HG03571 (cell line): Measurements from ENCODE around the gene GDF2.

Source experiments
- ATAC-seq: cut with Tn5 transposase; IDR thresholded peaks from one replicate; pipeline ENCODE4 v1.9.1; 2021; ENCODE audit not compliant: unreplicated experiment

GDF2 gene

DNA sequence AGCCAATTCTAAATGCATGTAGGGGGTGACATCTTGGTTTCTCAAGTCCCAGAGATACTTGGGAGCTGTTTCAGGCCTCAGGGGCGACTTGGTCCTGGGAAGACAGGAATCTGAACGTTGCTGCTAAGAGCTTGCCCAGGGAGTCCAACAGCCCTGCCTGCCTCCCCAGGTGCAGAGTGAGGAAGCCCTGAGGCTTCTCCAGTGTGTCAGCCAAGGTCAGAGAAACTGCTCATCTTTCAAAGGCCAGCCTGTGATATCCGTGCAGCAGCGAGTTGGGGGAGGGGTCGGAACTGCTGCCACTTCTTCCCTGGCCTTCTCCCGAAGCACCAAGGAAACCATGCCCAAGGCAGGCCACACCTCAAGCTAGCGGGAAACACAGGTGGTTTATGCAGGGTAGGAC is 9.7 kb downstream of the GDF2 start:
- no peak for ATAC-seq

DNA sequence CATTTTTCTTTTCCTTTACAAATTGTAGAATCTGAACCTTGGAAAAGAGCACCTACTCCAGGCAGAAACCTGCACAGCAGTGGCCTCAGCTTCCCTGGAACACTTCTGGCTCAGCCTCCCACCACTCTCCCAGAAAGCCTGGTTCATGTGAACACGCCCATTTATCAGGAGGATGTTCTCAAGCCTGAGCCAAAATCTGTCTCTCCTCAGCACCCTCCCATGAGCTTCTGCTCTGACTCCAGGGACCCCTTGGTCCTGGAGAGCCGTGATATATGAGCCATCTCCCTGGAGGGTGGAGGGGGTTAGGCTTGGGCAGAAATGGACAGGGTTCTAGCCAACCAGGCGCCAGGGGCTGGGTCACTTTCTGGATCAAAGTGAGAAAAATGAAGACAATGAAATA is 10.1 kb downstream of the GDF2 start:
- ATAC-seq: no peak

DNA sequence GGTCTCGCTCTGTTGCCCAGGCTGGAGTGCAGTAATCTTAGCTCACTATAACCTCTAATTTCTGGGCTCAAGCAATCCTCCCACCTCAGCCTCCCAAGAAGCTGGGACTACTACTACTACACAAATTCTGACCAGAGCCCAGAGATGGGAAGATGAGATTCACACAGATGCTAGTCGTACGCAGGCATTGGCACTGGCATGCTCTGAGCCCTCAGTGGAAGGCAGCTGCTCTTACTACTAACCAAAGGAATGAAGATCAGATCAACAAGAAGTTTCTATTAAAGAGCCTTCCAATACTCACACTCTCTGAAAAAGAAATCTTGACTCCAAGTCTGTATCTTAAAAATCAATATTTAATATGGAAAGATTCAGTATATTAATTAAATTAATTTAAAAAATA is 10.7 kb downstream of the GDF2 start:
- ATAC-seq: no peak

DNA sequence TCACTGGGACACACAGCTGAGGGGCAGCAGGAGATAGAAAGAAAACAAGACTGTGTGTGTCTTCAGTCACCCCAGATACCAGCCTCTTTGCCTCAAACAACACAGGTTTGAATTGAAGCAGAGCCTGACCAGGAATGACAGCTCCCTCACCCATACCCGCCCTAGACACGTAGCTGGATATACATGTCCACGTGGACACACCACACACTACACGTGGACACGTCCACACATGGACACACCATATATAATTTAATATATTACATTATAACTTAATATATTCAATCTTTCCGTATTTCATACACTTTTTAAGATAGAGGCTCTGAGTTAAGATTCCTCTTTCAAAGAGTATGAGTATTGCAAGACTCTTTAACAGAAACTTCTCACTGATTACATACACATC is 11.3 kb downstream of the GDF2 start:
- ATAC-seq: no peak

DNA sequence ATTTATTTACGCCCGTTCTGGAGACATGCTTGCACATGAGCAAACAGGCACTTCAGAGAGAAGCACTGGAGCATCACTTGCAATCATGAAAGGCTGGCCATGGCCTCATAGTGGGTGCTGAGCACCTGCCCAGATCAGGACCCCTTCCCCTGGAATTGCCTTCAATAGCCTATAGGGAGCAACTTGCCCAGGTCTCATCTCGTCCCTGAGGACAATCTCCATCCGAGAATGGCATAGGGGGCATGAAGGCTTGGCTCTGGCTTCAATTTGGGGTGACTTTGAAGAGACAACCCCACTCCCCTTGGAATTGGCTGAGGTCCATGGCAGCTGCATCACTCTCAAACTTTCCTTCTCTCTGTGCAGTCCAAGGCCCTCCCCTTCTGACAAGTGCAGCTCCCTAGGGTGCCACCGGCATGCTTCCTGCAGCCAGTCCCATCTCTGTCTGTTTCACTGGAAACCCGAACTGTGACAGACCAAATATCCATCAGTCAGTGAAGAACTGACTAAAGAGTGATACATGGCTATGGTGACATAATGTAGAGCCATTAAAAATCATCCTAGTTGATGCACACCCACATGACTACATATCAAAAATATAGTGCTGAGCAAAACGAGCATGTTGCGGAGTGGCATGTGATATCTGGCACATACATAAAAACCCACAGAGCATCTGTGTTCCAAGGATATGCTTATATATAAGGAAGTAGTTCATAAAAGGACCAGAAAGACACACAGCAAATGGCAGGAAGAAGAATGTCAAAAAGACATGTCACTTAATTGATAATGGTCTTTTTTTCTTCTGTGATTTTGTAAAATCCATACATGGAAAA is 12.4 kb downstream of the GDF2 start:
- no peak for ATAC-seq

DNA sequence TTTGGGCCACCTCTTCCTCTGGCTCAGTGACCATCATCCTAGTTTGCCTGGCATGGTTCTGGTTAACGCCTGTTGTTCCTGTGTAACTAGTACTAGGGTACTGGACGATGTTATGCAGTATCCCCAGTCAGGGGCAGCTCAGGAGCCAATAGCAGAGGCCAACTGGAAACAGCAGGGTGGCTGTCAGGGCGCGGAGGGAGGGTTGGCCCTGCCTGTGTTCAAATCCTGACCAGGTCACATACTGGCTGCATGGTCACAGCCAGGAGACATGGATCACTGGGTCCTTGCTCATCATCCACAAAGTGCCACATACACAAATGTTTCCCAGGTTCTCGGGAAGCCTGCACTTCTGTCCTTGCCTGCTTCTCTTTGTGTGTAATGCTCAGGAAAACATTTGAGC is 13.7 kb downstream of the GDF2 start:
- ATAC-seq: no peak

DNA sequence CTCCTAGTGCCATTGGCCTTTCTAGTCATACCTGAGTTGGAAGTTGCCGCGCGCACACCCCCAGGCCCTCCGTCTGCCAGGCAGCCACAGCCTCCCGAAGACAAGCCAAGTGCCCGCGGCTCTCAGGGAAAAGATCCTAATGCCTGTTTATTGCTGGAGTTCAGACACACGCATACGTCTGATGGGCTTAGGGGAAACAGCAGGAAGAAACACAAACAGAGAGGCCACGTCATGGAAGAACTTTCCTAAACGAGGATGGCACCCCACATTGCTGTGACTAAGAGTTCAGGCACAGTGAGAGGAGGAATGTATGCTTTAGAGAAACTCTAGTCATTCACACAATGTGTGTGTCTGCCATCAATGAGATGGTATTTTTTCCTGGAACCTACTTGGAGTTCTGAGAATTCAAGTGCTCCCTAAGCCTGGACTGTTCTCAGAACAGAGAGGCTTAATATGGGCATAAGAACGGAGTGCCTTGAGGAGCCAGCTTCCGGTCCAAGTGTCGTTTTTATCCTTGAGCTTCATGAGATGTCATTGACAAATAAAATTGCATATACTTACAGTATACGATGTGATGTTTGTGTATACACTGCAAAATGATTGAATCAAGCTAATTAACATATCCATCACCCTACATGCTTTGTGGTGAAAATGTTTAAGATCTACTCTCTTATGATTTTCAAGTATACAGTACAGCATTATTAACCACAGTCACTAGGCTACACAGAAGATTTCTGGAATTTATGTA is 14.3 kb downstream of the GDF2 start:
- ATAC-seq: no peak

DNA sequence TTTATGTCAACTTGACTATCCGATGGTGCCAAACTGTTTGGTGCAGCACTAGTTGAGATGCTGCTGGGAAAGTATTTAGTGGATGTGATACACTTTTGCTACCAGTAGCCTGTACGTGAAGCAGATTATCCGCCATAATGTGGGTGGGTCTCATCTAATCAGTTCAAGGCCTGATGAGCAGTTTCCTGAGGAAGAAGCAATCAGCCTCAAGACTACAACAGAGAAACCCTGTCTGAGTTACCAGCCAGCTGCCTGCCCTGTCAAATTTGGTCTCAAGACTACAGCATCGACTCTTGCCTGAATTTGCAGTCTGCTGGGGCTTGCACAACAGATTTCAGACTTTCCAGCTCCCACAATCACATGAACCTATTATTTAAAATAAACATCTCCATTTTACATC is 15.1 kb downstream of the GDF2 start:
- no peak for ATAC-seq

DNA sequence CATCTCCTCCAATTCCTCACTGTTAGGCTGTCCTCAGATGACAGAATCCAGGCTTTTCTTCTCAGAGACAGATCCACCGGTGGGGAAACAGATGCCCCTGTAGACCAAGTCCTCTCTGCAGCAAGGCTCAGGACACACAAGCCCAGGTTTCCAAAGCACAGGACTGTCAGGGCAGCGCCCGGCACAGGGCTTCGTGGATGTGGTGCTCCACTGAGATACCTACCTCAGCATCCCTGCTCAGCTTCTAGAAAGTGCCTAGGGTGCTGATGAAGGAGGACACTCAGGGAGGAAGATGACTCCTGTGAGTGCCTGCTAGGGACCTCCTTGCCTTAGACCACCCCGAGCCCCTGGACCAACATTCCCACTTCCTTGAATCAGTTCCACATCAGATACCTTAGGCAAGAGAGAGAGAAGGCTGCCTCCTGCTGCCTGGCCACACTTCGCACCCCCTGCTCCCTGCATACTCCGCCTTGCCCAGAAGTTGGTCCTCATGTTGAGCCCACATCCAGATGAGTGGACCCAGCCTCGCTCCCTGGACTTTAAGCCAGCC is 17.0 kb downstream of the GDF2 start:
- no peak for ATAC-seq

DNA sequence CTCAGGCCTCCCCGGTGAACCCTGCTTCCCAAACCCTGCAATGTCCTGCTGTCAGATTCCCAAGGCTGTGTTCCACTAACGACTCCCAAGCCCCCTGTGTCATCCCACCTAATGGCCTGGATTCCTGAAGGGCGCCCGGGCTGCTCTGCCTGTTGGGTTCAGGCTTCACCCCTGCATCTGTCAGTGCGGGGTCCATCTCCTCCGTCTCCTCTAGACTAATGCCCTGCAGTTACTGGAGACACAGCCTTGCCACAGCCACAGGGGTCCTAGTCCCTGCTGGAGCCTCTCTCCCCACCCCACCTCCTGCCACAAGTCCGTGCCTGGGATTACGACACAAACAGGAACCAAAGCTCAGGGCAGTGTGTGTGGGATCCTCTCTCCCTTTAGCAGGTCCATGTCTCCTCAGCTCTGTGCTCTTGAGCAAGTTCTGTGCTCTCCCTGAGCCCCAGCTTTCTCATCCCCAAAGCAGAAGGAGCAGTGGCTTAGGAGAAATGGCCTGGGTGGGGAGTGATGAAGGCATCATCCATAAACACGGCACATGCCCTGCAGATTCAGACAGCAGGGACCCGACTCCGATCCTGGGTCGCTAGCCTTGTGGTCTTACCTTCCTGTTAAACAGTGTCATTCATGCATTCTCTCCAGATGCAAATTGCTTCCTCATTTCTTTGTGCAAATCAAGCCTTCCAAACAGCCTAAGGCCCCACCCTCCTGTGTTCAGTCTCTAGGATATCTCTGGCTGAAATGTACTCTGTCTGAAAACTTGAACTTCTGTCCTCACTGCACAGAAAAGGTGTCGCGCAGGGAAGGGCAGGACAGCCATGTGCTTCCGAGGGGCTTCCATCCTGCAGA is 17.7 kb downstream of the GDF2 start:
- ATAC-seq: no peak

DNA sequence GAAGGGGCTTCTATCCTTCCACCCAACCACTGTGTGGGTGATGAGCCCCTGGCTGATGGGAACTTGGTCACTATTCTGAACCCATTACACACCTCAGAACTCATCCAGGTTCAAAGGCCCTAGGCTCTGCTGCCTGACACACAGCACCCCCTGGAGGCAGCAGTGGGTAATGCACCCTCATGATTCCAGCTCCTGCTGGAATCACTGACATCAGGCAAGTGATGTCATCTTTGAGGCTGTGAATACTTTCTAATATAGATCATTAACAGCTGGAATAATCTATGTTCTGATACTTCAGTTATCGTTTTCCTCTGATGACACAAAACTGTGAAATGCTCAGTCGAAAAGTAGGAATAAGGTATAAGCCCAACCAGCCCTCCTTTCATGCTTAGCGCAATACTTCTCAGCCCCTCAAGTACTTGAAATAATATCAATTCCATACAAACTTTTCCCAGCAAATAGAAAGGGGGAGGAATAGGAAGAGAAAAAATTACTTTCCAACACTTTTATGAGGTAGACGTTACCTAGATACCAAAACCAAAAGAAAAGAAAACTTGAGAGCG is 18.4 kb downstream of the GDF2 start:
- no peak for ATAC-seq

DNA sequence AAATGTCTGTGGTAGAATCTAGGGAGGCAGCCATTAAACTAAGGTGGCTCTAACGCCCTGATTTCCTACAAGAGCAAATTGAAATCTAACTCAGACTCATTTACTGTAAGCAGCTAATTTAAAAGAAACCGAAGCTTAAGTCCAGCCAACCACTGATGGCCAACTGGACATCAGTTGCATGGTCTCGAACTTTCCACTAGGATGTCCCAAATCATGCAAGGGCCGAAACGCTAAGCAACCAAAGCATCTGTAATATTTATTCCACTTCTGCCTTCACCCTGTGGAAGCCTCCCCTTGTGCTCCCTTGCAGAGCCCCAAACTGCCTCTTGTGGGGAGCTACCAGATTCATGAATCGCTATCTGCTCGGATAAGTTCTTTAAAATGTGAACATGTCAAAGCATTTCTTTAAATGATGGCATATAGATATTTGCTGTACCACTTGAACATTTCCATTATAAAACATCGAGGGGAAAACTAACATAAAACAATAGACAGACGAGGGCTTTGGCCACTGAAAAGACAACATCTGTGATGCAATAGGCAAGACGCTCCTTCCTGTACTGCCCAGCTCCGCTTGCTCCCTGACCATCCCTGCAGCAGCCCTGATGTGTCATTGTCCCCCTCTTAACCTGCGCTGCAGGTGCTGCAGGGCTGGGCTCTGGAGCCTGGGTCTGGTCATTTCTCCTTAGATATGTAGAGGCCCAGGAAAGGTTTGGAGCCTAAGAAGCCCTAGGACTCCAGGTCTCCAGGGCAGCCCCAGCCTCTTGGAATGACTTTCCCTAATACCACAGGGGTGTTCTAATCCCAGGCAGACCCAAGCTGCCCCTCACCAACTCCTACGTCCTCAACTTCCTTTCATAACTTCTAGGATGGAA is 23.0 kb downstream of the GDF2 start:
- ATAC-seq: no peak

DNA sequence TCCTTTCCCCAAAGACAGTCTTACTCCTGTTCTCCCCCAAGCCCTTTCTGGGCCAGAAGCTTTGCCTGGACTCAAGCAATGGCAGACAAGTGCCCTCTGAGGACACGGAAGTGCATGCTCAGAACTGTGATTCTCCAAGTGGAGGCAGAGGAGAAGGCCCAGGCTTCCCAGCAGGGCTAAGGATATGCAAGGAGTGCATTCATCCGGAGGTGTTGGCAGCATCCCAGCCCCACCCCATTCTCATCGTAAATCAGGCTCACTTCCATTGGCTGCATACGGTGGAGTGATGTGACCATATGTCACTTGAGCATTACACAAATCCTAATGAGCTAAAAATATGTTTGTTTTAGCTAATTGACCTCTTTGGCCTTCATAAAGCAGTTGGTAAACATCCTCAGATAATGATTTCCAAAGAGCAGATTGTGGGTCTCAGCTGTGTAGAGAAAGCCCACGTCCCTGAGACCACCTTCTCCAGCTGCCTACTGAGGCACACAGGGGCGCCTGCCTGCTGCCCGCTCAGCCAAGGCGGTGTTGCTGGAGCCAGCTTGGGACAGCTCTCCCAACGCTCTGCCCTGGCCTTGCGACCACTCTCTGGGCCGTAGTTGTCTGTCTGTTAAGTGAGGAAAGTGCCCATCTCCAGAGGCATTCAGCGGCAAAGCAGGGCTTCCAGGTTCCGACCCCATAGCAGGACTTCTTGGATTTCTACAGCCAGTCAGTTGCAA is 24.5 kb downstream of the GDF2 start:
- no peak for ATAC-seq

DNA sequence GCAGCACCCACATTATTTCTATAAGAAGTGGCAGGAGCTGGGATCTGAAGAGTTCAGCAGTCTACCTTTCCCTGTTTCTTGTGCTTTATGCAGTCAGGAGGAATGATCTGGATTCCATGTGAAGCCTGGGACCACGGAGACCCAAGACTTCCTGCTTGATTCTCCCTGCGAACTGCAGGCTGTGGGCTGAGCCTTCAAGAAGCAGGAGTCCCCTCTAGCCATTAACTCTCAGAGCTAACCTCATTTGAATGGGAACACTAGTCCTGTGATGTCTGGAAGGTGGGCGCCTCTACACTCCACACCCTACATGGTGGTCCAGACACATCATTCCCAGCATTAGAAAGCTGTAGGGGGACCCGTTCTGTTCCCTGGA is 25.0 kb downstream of the GDF2 start:
- ATAC-seq: no peak

DNA sequence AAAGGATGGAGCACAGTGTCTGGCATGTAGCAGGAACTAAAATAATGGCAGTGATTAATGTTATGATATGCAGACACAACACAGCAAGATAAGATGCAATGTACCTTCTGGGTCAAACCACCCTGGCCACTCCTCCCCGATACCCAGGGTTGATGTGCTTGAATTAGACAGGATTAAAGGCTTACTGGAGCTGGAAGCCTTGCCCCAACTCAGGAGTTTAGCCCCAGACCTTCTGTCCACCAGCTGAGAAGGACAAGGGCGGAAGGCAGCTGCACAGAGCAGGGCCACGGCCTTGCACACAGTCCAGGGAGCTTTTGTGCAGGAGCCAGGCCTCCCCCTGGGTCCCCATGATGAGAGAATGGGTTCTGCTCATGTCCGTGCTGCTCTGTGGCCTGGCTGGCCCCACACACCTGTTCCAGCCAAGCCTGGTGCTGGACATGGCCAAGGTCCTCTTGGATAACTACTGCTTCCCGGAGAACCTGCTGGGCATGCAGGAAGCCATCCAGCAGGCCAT is 25.9 kb downstream of the GDF2 start, which contains the start of gene RBP3:
TSS of gene RBP3 (plus strand) at position 226 of the 514 bp plus-strand sequence. CDS start at position 348, 122 bp downstream.
- no peak for ATAC-seq

DNA sequence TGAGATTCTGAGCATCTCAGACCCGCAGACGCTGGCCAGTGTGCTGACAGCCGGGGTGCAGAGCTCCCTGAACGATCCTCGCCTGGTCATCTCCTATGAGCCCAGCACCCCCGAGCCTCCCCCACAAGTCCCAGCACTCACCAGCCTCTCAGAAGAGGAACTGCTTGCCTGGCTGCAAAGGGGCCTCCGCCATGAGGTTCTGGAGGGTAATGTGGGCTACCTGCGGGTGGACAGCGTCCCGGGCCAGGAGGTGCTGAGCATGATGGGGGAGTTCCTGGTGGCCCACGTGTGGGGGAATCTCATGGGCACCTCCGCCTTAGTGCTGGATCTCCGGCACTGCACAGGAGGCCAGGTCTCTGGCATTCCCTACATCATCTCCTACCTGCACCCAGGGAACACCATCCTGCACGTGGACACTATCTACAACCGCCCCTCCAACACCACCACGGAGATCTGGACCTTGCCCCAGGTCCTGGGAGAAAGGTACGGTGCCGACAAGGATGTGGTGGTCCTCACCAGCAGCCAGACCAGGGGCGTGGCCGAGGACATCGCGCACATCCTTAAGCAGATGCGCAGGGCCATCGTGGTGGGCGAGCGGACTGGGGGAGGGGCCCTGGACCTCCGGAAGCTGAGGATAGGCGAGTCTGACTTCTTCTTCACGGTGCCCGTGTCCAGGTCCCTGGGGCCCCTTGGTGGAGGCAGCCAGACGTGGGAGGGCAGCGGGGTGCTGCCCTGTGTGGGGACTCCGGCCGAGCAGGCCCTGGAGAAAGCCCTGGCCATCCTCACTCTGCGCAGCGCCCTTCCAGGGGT is 26.6 kb downstream of the GDF2 start:
- no peak for ATAC-seq

DNA sequence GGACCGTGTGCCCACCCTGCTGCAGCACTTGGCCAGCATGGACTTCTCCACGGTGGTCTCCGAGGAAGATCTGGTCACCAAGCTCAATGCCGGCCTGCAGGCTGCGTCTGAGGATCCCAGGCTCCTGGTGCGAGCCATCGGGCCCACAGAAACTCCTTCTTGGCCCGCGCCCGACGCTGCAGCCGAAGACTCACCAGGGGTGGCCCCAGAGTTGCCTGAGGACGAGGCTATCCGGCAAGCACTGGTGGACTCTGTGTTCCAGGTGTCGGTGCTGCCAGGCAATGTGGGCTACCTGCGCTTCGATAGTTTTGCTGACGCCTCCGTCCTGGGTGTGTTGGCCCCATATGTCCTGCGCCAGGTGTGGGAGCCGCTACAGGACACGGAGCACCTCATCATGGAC is 27.3 kb downstream of the GDF2 start:
- ATAC-seq: no peak

DNA sequence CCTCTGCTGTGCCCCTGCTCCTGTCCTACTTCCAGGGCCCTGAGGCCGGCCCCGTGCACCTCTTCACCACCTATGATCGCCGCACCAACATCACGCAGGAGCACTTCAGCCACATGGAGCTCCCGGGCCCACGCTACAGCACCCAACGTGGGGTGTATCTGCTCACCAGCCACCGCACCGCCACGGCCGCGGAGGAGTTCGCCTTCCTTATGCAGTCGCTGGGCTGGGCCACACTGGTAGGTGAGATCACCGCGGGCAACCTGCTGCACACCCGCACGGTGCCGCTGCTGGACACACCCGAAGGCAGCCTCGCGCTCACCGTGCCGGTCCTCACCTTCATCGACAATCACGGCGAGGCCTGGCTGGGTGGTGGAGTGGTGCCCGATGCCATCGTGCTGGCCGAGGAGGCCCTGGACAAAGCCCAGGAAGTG is 27.7 kb downstream of the GDF2 start:
- ATAC-seq: no peak
